Right lobe of liver (tissue), 6 donors: ENCODE results near the gene OXCT1. TPM values are rescaled to one million over a fixed set of nuclear protein-coding genes. Genes with fewer than 3 reads are reported as not detected.
A peak's percentile ranks its signal among the peaks of the same experiment; 100 is the strongest.

Source experiments
- ATAC-seq, 4 donors: fragments of 200-7000 bp; cut with Tn5 transposase; one replicate each; pipeline ENCODE4 v1.9.1; 2020; ENCODE audit warnings: mild to moderate bottlenecking in 4 of 4, moderate library complexity in 4 of 4
- DNase-seq, 3 donors: peaks; one replicate each; pipeline ENCODE4 v3.0.0-alpha.2; 2020
- H3K27ac ChIP-seq, 3 donors: fragments of 200-600 bp; one replicate each; pipeline ENCODE4 v1.8.0; 2022
- H3K27me3 ChIP-seq, 2 donors: fragments of 200-600 bp; one replicate each; pipeline ENCODE4 v1.8.0; 2022
- H3K36me3 ChIP-seq, 4 donors: fragments of 200-600 bp; sonication (generic) in 1 of 4; one replicate each; pipeline versions ENCODE4 v1.5.1 to v1.8.0; 2017 to 2022; ENCODE audit warnings: control low read depth in 1 of 4
- H3K4me1 ChIP-seq, 4 donors: fragments of 200-600 bp; sonication (generic) in 1 of 4; one replicate each; pipeline versions ENCODE4 v1.5.1 to v1.8.0; 2017 to 2022; ENCODE audit warnings: control low read depth in 1 of 4
- H3K4me3 ChIP-seq, 3 donors: fragments of 200-600 bp; one replicate each; pipeline ENCODE4 v1.8.0; 2022
- H3K9me3 ChIP-seq, 4 donors: fragments of 200-600 bp; sonication (generic) in 1 of 4; one replicate each; pipeline versions ENCODE4 v1.5.1 to v1.8.0; 2017 to 2022; ENCODE audit warnings: control low read depth in 1 of 4
- CTCF ChIP-seq, 4 donors: fragments of 200-600 bp in 3 of 4; fragments of 450-650 bp in 1 of 4; IDR thresholded peaks; one replicate each; pipeline versions ENCODE4 v1.5.1 to v1.8.0; 2016 to 2022; ENCODE audit warnings: antibody characterized with exemption in 4 of 4, mild to moderate bottlenecking in 2 of 4
- POLR2A ChIP-seq: fragments of 450-650 bp; IDR thresholded peaks from one replicate; pipeline ENCODE4 v1.6.1; 2017; ENCODE audit warnings: antibody characterized with exemption, mild to moderate bottlenecking
- WGBS: methylation state at CpG from one replicate; pipeline ENCODE4 v1.1.6; 2018; ENCODE audit warnings: low coverage, low lambda C conversion rate; ENCODE audit not compliant: insufficient coverage; ENCODE audit errors: missing lambda C conversion rate; 5-methylcytosine and 5-hydroxymethylcytosine counted together
- intact Hi-C, 2 donors: fragments of 100-400 bp; cut with DNase I; formaldehyde crosslinking; loops; one replicate each; pipeline versions ENCODE4 v1.11.2 to v1.14.1; 2022
- total RNA-seq, 6 experiments: library from RNA; depleted of rRNA in 2 of 6; stranded (reverse); fragments of >200 nt in 2 of 6; fragmentation: NEBNext Ultra II Directional in 3 of 6; extraction: Animal tissue kit (Norgen Biotek cat#: 25700) in 3 of 6; gene quantifications; one replicate each; pipeline versions ENCODE4 v1.1.0 to v1.2.4, GENCODE V29; 2016 to 2023
- donor health status: DM: no; HTN: yes; CAD: no.
- donor health status: DM: no; HTN: no; CAD: no.
- donor health status: DM: no; HTN: no; CAD: no.
- donor health status: DM: no; HTN: yes; CAD: no.
- donor health status: DM: no; HTN: yes; CAD: no.

OXCT1 gene
- total RNA-seq, 6 experiments from 2014 or later: 0.24 to 0.75 (median 0.61) TPM

- H3K27me3 ChIP-seq: no peaks in the 10 kb centered on the region
- intact Hi-C loops: no loop called here
- H3K4me1 ChIP-seq: peaks cover 0 to 10% (median 0%) of the 10 kb centered on the region in 4 donors
- TF ChIP-seq CTCF (IDR thresholded peaks at IDR 0.05) (no peak), POLR2A (peak; percentile 74)
- peaks cover 0 to 13% (median 6%) of the 10 kb centered on the region in 4 donors for H3K36me3 ChIP-seq
- H3K9me3 ChIP-seq: no peaks in the 10 kb centered on the region
- DNase-seq (peak; percentile 98 to 99 (median 99)), ATAC-seq (peak; percentile 98 to 99 (median 98))
- H3K27ac ChIP-seq: peak within 1 kb of the TSS; percentile 55 to 77 (median 76)
- peak within 1 kb of the TSS; percentile 68 to 81 (median 78) for H3K4me3 ChIP-seq
- WGBS: under 1% methylated on average over 25 of the region's 55 CpGs
Measured at GRCh38 chr5:41903892-41904799, 33.9 kb upstream of the OXCT1 start, which contains the start of gene RIMOC1. Gene RIMOC1 (plus strand): TSS chr5:41904344. CDS start chr5:41904368, 24 bp downstream.

GRCh38 chr5:41903382-41903891 lies 33.2 kb upstream of the OXCT1 start:
- no peaks in the 10 kb centered on the region for H3K9me3 ChIP-seq
- H3K27ac ChIP-seq: peak overlapping the region; percentile 53 to 77 (median 55)
- H3K36me3 ChIP-seq: peaks cover 0 to 7% (median 3%) of the 10 kb centered on the region in 4 donors
- H3K4me1 ChIP-seq: peaks cover 0 to 10% (median 0%) of the 10 kb centered on the region in 4 donors
- no peaks in the 10 kb centered on the region for H3K27me3 ChIP-seq
- peak overlapping the region; percentile 53 to 78 (median 68) for H3K4me3 ChIP-seq
- no peak for ATAC-seq
- no peak for DNase-seq
- TF ChIP-seq CTCF (IDR thresholded peaks at IDR 0.05) (no peak), POLR2A (no peak)
- 38% methylated on average over 8 of the region's 8 CpGs for WGBS
- intact Hi-C loops: no loop called here

DNA sequence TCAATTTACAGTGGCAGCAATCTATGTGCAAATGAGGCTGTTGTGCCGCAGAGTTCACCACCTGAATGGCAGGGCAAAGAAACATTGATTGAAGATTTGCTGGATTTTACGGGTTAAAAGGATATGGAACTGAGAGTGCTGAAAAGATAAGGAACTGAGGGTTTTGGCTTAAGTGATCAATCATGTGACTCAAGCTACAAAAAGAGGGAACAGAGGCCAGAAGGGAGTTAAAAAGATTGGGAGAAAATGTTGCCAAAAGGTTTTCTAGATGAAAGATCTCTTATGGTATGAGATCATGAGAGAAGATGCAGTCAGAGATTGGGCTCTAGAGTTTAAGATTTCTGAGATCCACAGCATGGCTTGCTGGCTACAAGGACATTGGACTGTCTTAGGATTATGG lies 26.0 kb upstream of the OXCT1 start:
- TF ChIP-seq POLR2A: no peak
- no peak for TF ChIP-seq CTCF (IDR thresholded peaks at IDR 0.05)
- Histone ChIP-seq H3K4me1 (no peaks in the 10 kb centered on the region), H3K27ac (no peak overlapping the region), H3K4me3 (no peak overlapping the region), H3K9me3 (no peaks in the 10 kb centered on the region), H3K36me3 (no peaks in the 10 kb centered on the region), H3K27me3 (no peaks in the 10 kb centered on the region)
- no peak for DNase-seq
- no peak for ATAC-seq
- 26% methylated on average over 2 of the region's 2 CpGs for WGBS
- intact Hi-C loops: no loop called here

- H3K4me1 ChIP-seq: no peaks in the 10 kb centered on the region
- H3K27ac ChIP-seq: no peak overlapping the region
- peak in 1 of 4 donors; percentile 30 for ATAC-seq
- no peak for DNase-seq
- H3K4me3 ChIP-seq: no peak overlapping the region
- no peaks in the 10 kb centered on the region for H3K27me3 ChIP-seq
- no peaks in the 10 kb centered on the region for H3K9me3 ChIP-seq
- TF ChIP-seq POLR2A (no peak), CTCF (IDR thresholded peaks at IDR 0.05) (no peak)
- intact Hi-C loops: no loop called here
- no peaks in the 10 kb centered on the region for H3K36me3 ChIP-seq
- 65% methylated on average over 3 of the region's 3 CpGs for WGBS
Measured at GRCh38 chr5:41893074-41893851, 23.0 kb upstream of the OXCT1 start.
